Loucy (cell line): ENCODE results near the gene SPSB1.

Experiments used
- CTCF ChIP-seq: fragments of 200-600 bp; sonication (generic); conservative IDR thresholded peaks from 2 replicates; pipeline ENCODE4 v1.5.1; 2014; ENCODE audit warnings: mild to moderate bottlenecking, antibody characterized with exemption, low read length
- EZH2phosphoT487 ChIP-seq: fragments of 200-600 bp; IDR thresholded peaks from 2 replicates; pipeline ENCODE4 v1.6.1; 2018; ENCODE audit warnings: antibody characterized with exemption, mild to moderate bottlenecking, moderate library complexity, borderline replicate concordance

- TF ChIP-seq CTCF (no peak), EZH2phosphoT487 (no peak)
These were observed 70.4 kb downstream of the SPSB1 start for GRCh38 chr1:9363061-9363471.
